ENCODE data around the gene MED9.

DNA sequence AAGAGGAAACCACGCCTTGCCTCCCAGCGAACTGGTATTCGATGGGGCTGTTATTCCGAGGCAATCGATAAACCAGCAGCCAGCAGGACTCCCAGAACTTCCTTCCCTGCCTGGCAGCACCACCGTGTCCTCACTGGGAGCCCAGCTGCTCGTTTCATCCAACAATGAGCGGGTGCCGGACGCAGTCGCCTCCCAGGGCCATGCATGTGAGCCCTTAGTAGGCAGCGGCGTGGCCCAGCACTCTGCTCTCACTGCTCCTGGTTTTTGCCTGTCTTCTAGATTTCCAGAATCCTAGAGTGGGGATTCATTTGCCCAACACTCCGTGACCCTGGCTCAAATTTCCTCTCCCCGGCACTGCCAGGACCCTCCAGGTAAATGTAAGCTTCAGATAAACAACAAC lies 48.5 kb downstream of the MED9 start:
- no peak for TF ChIP-seq CTCF (IDR thresholded peaks at IDR 0.05)
- TF ChIP-seq POLR2A (IDR thresholded peaks at IDR 0.05), result no peak

All from body of pancreas (tissue), 4 donors.